ENCODE measurements around the gene PLAU. TPM values are rescaled to one million over a fixed set of nuclear protein-coding genes. Genes with fewer than 3 reads are reported as not detected.

Gene PLAU
- total and polyA plus RNA-seq, 9 of the 15 experiments (the other 6 are each of a cell fraction or from before 2014, with no cell fraction given): 2.1 to 16.9 (median 3.3) TPM

GRCh38 chr10:73908853-73909539 is 1.9 kb upstream of the PLAU start (continued):
- TF ChIP-seq PTBP1 (IDR thresholded peaks at IDR 0.05; ENCODE audit: low read depth, low read length) (no peak), CREB3L1 (IDR thresholded peaks at IDR 0.05; ENCODE audit: borderline replicate concordance, low read depth) (peak; percentile 35; the same call in 1 of the 2 replicates), NR1H2 (CRISPR knock-in tag; IDR thresholded peaks at IDR 0.05) (no peak), ELK3 (CRISPR knock-in tag; IDR thresholded peaks at IDR 0.05) (no peak), ZNF764 (CRISPR knock-in tag; IDR thresholded peaks at IDR 0.05; ENCODE audit: low read depth) (no peak), HDGF (IDR thresholded peaks at IDR 0.05) (no peak), ARID3B (CRISPR knock-in tag; IDR thresholded peaks at IDR 0.05; ENCODE audit: borderline replicate concordance) (no peak), MYNN (IDR thresholded peaks at IDR 0.05) (no peak), MYNN (CRISPR knock-in tag; IDR thresholded peaks at IDR 0.05) (no peak), BRD9 (IDR thresholded peaks at IDR 0.05; ENCODE audit: low read depth, partially characterized antibody) (peak; percentile 46), RNF2 (IDR thresholded peaks at IDR 0.05) (peak; percentile 90; the same call in 1 of the 2 replicates), XRCC3 (IDR thresholded peaks at IDR 0.05) (no peak), TCF15 (CRISPR knock-in tag; IDR thresholded peaks at IDR 0.05) (no peak), RUNX1 (IDR thresholded peaks at IDR 0.05; ENCODE audit: low read depth) (no peak), DNMT1 (IDR thresholded peaks at IDR 0.05) (no peak), ZBTB1 (CRISPR knock-in tag; IDR thresholded peaks at IDR 0.05; ENCODE audit: borderline replicate concordance, low read depth) (no peak), CXXC5 (CRISPR knock-in tag; IDR thresholded peaks at IDR 0.05) (peak; percentile 57), E2F5 (CRISPR knock-in tag; IDR thresholded peaks at IDR 0.05) (no peak), FOXP4 (CRISPR knock-in tag; IDR thresholded peaks at IDR 0.05; ENCODE audit: borderline replicate concordance) (no peak), TARDBP (IDR thresholded peaks at IDR 0.05) (no peak), CHCHD3 (CRISPR knock-in tag; IDR thresholded peaks at IDR 0.05) (no peak), ZNF507 (tag; conservative IDR thresholded peaks at IDR 0.05) (no peak), TEAD1 (CRISPR knock-in tag; IDR thresholded peaks at IDR 0.05) (0 out of 4 replicates have a peak, but pooled peaks have one; percentile 53 to 65)

Measured in K562 (cell line).